HL-60 (cell line): ENCODE data around the gene CACNA1E.
A peak's percentile ranks its signal among the peaks of the same experiment; 100 is the strongest.

Experiments used
- CTCF ChIP-seq: IDR thresholded peaks from one replicate; pipeline ENCODE4 v1.5.1; 2011; ENCODE audit warnings: low read length, control low read depth, inconsistent platforms; ENCODE audit not compliant: insufficient read depth
- GABPA ChIP-seq: IDR thresholded peaks from 2 replicates; pipeline ENCODE4 v1.6.1; 2012; ENCODE audit warnings: low read depth
- POLR2AphosphoS5 ChIP-seq: IDR thresholded peaks from 2 replicates; pipeline ENCODE4 v1.6.1; 2012; ENCODE audit warnings: low read depth
- SPI1 ChIP-seq: IDR thresholded peaks from 2 replicates; pipeline ENCODE4 v1.6.1; 2012; ENCODE audit warnings: low read depth, mild to moderate bottlenecking, borderline replicate concordance
- TF ChIP-seq, protein P1 (sequence below): IDR thresholded peaks from 2 replicates; pipeline ENCODE4 v1.6.1; 2012; ENCODE audit warnings: low read depth; ENCODE audit not compliant: insufficient replicate concordance

DNA sequence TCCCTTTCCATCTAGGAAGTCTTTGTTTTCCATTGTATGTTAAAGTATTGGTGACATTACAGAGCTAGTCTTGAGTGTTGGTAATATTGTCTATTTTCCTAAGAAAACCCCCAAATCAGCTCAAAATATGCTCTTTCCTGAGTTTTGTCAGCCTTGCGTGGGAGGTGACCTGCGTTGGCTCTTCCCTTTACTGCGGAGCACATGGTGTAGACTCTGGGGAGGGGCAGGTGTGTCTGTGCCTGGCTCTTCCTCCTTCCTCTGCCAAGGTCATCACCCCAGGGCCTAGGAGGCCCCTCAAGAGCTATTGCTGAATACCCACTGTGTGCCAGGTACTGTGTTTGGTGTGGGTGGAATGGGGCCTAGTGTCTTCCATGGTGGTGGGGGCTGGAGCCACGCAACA, 33.4 kb downstream of the CACNA1E start:
- TF ChIP-seq POLR2AphosphoS5 (no peak), CTCF (no peak), SPI1 (peak; percentile 59; the same call in 1 of the 2 replicates), GABPA (no peak)
- TF ChIP-seq, protein P1, sequence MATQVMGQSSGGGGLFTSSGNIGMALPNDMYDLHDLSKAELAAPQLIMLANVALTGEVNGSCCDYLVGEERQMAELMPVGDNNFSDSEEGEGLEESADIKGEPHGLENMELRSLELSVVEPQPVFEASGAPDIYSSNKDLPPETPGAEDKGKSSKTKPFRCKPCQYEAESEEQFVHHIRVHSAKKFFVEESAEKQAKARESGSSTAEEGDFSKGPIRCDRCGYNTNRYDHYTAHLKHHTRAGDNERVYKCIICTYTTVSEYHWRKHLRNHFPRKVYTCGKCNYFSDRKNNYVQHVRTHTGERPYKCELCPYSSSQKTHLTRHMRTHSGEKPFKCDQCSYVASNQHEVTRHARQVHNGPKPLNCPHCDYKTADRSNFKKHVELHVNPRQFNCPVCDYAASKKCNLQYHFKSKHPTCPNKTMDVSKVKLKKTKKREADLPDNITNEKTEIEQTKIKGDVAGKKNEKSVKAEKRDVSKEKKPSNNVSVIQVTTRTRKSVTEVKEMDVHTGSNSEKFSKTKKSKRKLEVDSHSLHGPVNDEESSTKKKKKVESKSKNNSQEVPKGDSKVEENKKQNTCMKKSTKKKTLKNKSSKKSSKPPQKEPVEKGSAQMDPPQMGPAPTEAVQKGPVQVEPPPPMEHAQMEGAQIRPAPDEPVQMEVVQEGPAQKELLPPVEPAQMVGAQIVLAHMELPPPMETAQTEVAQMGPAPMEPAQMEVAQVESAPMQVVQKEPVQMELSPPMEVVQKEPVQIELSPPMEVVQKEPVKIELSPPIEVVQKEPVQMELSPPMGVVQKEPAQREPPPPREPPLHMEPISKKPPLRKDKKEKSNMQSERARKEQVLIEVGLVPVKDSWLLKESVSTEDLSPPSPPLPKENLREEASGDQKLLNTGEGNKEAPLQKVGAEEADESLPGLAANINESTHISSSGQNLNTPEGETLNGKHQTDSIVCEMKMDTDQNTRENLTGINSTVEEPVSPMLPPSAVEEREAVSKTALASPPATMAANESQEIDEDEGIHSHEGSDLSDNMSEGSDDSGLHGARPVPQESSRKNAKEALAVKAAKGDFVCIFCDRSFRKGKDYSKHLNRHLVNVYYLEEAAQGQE = no peak
